ENCODE measurements around the gene TBC1D13. TPM values are rescaled to one million over a fixed set of nuclear protein-coding genes. Genes with fewer than 3 reads are reported as not detected.

Gene TBC1D13
- total and polyA plus RNA-seq, 9 of the 15 experiments (the other 6 are each of a cell fraction or from before 2014, with no cell fraction given), result 2.3 to 28.7 (median 11.4) TPM

- TF ChIP-seq CC2D1A (IDR thresholded peaks at IDR 0.05) (0 out of 2 replicates have a peak, but pooled peaks have one; percentile 31), MLLT1 (IDR thresholded peaks at IDR 0.05) (no peak), RHOXF2B (CRISPR knock-in tag; conservative IDR thresholded peaks at IDR 0.05) (no peak), RNF2 (IDR thresholded peaks at IDR 0.05) (peak; percentile 84; the same call in 1 of the 2 replicates), PBX2 (CRISPR knock-in tag; IDR thresholded peaks at IDR 0.05; ENCODE audit: low read depth) (no peak), PBX2 (tag; conservative IDR thresholded peaks at IDR 0.05; ENCODE audit: low read depth) (peak; percentile 68), CREB3 (tag; conservative IDR thresholded peaks at IDR 0.05; ENCODE audit: low read depth) (no peak), NCOA1 (IDR thresholded peaks at IDR 0.05; ENCODE audit: low read depth) (peak; percentile 92), MAZ (CRISPR knock-in tag; conservative IDR thresholded peaks at IDR 0.05 in 1 of 2, IDR thresholded peaks at IDR 0.05 in 1 of 2) (peak; percentile 98 to 99), NCOA2 (IDR thresholded peaks at IDR 0.05; ENCODE audit: partially characterized antibody in 2 of 2) (no peak), ZC3H11A (IDR thresholded peaks at IDR 0.05; ENCODE audit: low read depth, low read length) (peak; percentile 39; the same call in 1 of the 2 replicates), GABPB1 (CRISPR knock-in tag; IDR thresholded peaks at IDR 0.05) (peak; percentile 97), ZNF239 (CRISPR knock-in tag; IDR thresholded peaks at IDR 0.05) (no peak), SAFB (IDR thresholded peaks at IDR 0.05; ENCODE audit: borderline replicate concordance, low read depth, low read length) (no peak), HNRNPL (IDR thresholded peaks at IDR 0.05; ENCODE audit: low read depth, low read length) (no peak), CBX1 (IDR thresholded peaks at IDR 0.05; ENCODE audit: low read depth) (peak; percentile 91; the same call in 1 of the 2 replicates), RBM25 (IDR thresholded peaks at IDR 0.05; ENCODE audit: low read depth, low read length, severe bottlenecking) (peak; percentile 62), E2F1 (CRISPR knock-in tag; IDR thresholded peaks at IDR 0.05) (peak; percentile 62; the same call in 1 of the 2 replicates), ZFPM2 (CRISPR knock-in tag; IDR thresholded peaks at IDR 0.05) (no peak), SMARCA4 (IDR thresholded peaks at IDR 0.05) (peak; percentile 36; the same call in 1 of the 2 replicates), SP2 (IDR thresholded peaks at IDR 0.05; ENCODE audit: extremely low read depth, low read depth, low read length, poor library complexity, severe bottlenecking) (no peak)
Measured at GRCh38 chr9:128786681-128787601, at the start of gene TBC1D13 (continued).
